IPS-18a (cell line): ENCODE data around the gene TXNDC11.

Experiments used
- H3K27ac ChIP-seq: one replicate; pipeline ENCODE4 v1.5.1; 2013; ENCODE audit warnings: low read length
- H3K27me3 ChIP-seq: one replicate; pipeline ENCODE4 v1.6.1; 2013; ENCODE audit warnings: mild to moderate bottlenecking, low read length; ENCODE audit not compliant: control insufficient read depth, insufficient read depth
- H3K36me3 ChIP-seq: one replicate; pipeline ENCODE4 v1.6.1; 2013; ENCODE audit warnings: low read depth, low read length; ENCODE audit not compliant: control insufficient read depth
- H3K4me1 ChIP-seq: one replicate; pipeline ENCODE4 v1.6.1; 2013; ENCODE audit warnings: low read depth, low read length; ENCODE audit not compliant: control insufficient read depth
- H3K4me3 ChIP-seq: one replicate; pipeline ENCODE4 v1.5.1; 2013; ENCODE audit warnings: low read length
- H3K9ac ChIP-seq: one replicate; pipeline ENCODE4 v1.6.1; 2013; ENCODE audit warnings: mild to moderate bottlenecking, low read length, moderate library complexity
- H3K9me3 ChIP-seq: one replicate; pipeline ENCODE4 v1.6.1; 2013; ENCODE audit warnings: low read depth, low read length; ENCODE audit not compliant: control insufficient read depth

The TXNDC11 gene

DNA sequence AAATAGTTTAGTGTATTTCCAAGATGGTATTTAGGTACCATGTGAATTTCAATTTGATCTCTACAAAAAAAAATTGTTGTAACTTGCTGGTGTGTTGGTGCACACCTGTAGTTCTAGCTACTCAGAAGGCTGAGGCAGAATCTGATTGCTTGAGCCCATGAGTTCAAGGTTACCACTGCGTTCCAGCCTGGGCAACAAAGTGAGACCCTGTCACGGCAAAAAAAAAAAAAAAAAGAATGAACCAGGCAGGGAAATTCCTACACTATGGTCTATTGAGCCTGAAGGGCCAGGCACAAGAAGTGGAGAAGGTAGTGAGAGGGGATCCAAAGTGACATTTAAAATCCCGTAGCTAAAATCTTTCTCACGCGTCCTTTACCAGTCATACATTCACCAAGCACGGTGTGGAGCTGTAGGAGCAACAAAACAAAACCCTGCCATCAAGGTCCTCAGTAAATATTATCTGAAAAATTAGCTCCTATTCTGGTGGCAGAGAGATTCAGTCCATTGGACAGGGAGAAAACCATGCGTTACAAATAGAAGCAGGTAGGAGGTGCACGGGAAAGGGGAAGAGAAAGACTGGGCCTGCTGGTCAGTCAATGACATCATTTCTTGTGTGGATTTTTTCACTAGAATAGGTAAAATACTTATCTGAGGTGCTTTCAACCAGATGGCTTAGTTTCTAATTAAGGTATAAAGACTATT lies 27.3 kb downstream of the TXNDC11 start:
- H3K4me1 ChIP-seq, result no peaks in the 10 kb centered on the region
- peaks cover 6% of the 10 kb centered on the region for H3K36me3 ChIP-seq
- no peak overlapping the region for H3K27ac ChIP-seq
- no peak overlapping the region for H3K9ac ChIP-seq
- no peak overlapping the region for H3K4me3 ChIP-seq
- H3K9me3 ChIP-seq, result no peaks in the 10 kb centered on the region
- H3K27me3 ChIP-seq, result no peaks in the 10 kb centered on the region

DNA sequence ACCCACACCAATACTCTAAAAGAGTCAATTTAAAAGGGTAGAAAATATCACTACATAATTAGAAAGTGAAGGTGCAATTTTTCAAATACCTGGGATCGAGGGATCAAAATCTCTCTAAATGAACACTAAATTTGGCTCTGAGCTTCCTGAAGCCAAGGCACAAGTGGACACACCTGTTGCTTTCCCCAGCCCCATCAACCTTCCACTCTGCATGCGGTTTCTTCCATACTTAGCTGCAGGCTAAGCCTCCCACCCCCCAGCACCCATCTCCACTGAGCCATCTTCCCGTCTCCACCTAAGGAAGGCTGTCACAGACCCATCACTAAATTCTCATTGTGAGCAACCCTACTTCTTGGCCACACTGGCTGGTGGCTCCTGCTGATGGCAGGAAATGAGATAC lies 30.5 kb downstream of the TXNDC11 start:
- Histone ChIP-seq H3K9me3 (no peaks in the 10 kb centered on the region), H3K4me3 (no peak overlapping the region), H3K9ac (no peak overlapping the region), H3K27ac (no peak overlapping the region), H3K4me1 (no peaks in the 10 kb centered on the region), H3K27me3 (no peaks in the 10 kb centered on the region), H3K36me3 (no peaks in the 10 kb centered on the region)

DNA sequence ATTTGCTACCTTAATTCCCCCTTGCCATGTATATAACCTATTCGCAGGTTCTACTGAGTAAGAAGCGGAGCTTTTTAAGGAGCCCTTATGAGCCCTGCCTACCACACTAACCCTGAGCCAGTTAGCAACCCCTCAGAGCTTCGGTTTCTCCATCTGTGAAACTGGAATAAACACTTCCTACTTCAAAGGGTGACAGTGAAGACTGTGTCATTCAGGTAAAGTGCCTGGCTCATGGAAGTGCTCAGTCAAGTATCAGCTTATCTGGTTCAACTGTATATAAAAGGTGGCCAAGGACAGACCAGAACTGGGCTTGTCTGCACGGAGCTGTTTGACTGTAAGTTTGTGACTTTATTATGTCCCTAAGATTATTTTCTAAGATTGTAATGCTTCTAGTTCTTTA lies 31.0 kb downstream of the TXNDC11 start:
- Histone ChIP-seq H3K4me3 (no peak overlapping the region), H3K9me3 (no peaks in the 10 kb centered on the region), H3K36me3 (no peaks in the 10 kb centered on the region), H3K9ac (no peak overlapping the region), H3K27me3 (no peaks in the 10 kb centered on the region), H3K27ac (no peak overlapping the region), H3K4me1 (no peaks in the 10 kb centered on the region)

DNA sequence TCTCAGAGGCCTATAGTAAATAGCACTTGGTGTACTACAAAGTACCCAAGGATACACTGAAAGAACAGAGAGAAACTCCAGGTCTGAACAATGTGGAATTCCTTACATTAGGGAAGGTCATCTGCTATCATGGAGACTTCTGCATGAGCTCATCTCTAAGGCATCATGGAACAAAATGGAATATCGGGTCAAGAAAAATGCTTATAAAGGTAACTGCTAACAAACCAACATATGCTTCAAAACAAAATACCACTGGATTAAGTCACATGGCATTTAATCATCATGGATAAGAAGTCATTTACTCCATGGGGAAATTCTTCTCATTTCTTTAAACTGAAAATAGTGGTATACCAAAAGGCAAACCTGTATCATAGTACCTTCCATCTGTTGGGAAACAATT lies 34.2 kb downstream of the TXNDC11 start:
- H3K27ac ChIP-seq, result no peak overlapping the region
- no peaks in the 10 kb centered on the region for H3K27me3 ChIP-seq
- no peaks in the 10 kb centered on the region for H3K9me3 ChIP-seq
- H3K4me3 ChIP-seq, result no peak overlapping the region
- no peak overlapping the region for H3K9ac ChIP-seq
- no peaks in the 10 kb centered on the region for H3K36me3 ChIP-seq
- no peaks in the 10 kb centered on the region for H3K4me1 ChIP-seq

DNA sequence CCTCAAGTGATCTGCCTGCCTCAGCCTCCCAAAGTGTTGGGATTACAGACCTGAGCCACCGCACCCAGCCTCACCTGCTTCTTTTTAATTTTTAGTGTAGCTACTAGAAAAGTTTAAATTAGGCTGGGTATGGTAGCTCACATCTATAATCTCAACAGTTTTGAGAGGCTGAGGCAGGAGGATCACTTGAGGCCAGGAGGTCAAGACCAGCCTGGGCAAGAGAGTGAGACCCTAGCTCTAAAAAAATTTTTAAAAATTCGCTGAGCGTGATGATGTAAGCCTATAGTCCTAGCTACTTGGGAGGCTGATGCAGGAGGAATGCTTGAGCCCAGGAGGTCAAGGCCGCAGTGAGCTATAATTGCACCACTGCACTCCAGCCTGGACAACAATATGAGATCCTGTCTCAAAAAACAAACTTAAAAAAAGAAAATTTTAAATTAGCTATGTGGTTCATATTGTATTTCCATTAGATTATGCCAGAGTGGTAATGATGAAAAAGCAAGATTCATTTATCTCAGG lies 34.9 kb downstream of the TXNDC11 start:
- no peaks in the 10 kb centered on the region for H3K4me1 ChIP-seq
- H3K36me3 ChIP-seq, result no peaks in the 10 kb centered on the region
- no peaks in the 10 kb centered on the region for H3K9me3 ChIP-seq
- no peaks in the 10 kb centered on the region for H3K27me3 ChIP-seq
- H3K9ac ChIP-seq, result no peak overlapping the region
- no peak overlapping the region for H3K4me3 ChIP-seq
- H3K27ac ChIP-seq, result no peak overlapping the region

DNA sequence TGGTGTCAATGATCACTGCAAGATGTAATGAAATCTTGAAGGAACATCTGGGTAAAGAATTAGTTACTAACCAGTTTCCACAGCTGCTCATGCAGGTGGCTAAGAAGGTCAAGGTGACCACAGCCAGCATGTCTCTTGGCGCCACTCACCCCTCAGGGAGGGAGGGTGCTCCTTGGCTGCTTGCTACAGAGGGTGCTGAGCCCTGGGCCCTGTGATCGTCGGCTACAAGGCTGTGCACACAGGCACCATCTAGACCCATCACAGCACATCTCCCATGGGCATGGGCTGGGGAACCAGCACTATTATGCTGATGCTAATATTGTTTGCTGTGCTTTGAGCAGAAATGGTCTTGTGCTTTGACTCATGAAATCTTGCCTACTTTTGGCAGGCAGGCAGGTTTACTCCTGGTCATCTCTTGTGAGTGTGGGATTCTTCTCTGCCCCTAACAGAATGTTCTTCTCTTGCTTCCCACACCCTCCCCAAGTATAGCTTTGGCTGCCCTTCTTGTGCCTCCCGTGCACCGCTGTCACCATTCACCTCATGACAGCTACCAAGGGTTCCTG lies 36.4 kb downstream of the TXNDC11 start:
- Histone ChIP-seq H3K9me3 (no peaks in the 10 kb centered on the region), H3K27ac (no peak overlapping the region), H3K4me3 (no peak overlapping the region), H3K27me3 (no peaks in the 10 kb centered on the region), H3K36me3 (no peaks in the 10 kb centered on the region), H3K9ac (no peak overlapping the region), H3K4me1 (no peaks in the 10 kb centered on the region)

DNA sequence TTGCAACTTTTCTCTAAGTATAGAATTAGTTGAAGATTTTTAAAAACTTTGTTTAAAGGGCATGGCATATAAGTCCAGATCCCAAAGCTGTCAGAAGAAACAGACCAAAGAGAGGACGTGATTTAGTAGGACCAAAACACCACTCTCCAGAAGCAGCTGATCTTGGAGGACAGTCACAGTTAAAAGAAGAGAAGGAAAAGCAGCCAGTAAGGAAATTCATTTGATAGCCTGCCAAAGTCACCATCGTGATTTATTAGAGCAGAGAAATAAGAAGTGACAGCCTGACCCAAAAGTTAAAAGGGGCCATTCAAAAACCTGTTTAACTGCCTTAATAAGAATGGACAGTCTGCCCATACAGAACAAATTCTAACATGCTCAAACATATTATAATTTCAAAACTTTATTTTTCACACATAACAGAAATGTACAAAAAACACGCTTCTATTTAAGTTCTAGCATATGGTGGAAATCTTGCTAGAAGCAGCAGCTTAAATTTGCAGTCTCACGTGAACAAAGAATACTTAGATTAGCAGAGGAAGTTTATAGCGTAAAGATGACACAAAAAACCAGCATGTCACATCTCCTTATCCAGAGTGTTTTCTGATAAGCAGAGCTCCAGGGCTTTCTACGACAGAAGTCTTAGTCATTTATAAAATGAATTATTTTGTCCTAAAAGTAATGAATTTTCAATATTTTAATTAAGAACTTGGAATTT lies 37.2 kb downstream of the TXNDC11 start:
- Histone ChIP-seq H3K4me1 (no peaks in the 10 kb centered on the region), H3K9me3 (no peaks in the 10 kb centered on the region), H3K4me3 (no peak overlapping the region), H3K27ac (no peak overlapping the region), H3K36me3 (no peaks in the 10 kb centered on the region), H3K27me3 (no peaks in the 10 kb centered on the region), H3K9ac (no peak overlapping the region)

DNA sequence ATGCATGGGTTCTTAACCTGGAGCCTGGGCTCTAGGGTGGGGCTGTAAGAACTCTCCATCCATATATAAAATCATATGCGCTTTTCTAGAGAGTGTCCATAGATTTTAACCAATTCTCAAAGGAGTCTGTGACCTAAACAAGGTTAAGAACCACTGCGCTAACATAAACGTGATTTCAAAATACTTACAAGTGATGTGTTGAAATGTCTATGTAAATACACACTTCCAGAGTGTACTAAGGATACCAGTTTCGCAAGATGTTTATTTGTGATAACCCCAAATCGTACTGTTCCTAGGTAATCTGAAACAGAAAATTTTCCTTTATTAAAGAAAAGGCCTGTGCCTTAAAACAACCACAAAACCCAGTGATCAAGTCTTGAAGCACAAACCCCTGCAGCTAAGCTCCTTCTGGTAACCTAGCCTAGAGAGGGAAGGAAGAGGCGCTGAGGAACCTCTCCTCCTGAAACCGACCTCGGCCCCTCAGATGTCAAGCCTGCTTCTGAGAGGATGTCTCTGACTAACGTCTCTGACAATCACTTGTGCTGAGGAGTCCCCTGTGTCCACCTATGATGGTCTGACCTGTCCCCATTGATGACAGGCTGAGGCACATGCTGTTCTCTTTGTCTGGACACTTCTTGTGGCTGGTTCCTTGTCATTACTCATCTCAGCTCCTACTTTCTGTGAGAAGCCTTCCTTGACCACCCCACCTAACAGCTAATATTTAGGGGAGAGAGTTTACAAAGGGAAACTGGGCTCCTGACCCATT lies 42.2 kb downstream of the TXNDC11 start:
- no peak overlapping the region for H3K27ac ChIP-seq
- H3K27me3 ChIP-seq, result no peaks in the 10 kb centered on the region
- H3K4me1 ChIP-seq, result no peaks in the 10 kb centered on the region
- H3K9me3 ChIP-seq, result no peaks in the 10 kb centered on the region
- peaks cover 9% of the 10 kb centered on the region for H3K36me3 ChIP-seq
- no peak overlapping the region for H3K9ac ChIP-seq
- no peak overlapping the region for H3K4me3 ChIP-seq

DNA sequence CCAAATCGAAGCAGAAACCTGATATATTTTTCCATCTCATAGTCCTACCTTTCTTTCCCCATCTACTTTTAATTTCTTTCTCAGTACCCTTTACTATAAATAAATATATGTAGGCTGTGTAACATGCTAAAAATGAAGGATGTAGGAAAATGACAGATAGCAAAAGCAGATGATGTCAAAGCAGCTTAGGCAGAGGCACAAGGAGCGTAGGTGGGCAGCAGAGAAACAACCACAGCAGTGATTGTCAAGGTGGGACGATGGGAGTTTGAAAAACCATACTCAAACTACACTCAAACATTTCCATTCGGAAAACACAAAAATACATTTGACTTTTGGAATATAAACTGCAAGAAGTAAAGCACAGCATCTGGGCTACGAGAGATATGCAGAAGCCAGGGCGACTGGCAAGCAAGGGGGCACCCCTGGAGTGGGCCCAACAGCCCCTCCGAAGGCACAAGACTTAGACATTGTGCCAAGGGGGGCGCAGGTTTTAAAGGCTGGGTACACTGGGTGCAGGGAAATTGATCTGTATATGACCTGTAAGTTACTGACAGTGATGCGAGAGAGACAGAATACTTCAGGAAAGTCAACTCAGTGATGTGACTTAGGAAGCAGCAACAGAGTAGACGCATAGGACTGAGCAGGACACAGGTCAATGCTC lies 43.3 kb downstream of the TXNDC11 start:
- Histone ChIP-seq H3K4me1 (no peaks in the 10 kb centered on the region), H3K9me3 (no peaks in the 10 kb centered on the region), H3K27ac (no peak overlapping the region), H3K9ac (no peak overlapping the region), H3K27me3 (no peaks in the 10 kb centered on the region), H3K36me3 (peaks cover 15% of the 10 kb centered on the region), H3K4me3 (no peak overlapping the region)

DNA sequence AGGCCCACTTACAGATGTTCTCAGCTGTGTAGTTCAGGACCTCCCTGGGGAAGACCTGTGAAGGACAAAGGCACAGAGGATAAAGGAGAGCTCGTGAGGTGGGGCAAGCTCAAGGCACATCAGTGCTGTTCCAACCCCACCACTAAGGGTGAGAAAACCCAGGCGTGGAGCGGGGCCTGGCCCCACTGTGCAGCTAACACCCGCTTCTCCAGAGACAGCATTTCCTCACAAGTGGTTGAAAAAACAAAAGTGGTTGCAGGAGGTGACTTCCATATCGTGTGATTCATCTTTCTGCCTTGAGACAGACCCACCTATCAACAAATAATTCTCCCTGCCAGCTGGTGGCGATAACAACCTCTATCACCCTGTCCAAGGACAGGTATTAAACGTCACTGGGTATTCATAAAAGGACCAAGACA lies 44.4 kb downstream of the TXNDC11 start:
- Histone ChIP-seq H3K27ac (no peak overlapping the region), H3K9ac (no peak overlapping the region), H3K4me3 (no peak overlapping the region)

DNA sequence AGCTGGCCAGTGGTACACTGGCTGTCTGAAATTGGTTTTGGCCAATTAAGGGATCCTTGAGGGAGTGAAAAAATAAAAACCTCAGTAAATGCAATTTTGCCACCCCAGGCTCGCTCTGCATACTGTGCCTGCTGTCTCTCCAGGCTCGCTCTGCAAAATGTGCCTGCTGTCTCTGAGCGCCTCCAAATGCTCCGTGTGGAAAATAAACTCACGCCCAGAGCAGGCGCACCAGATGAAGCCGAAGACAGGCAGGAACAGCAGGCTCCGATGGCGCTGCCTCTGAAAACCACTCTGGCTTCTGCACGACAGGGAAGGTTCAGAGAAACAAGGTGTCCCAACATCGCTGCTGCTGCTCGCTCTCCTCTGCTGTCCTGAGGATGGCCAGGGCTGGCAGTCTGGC lies 45.3 kb downstream of the TXNDC11 start:
- H3K27me3 ChIP-seq, result no peaks in the 10 kb centered on the region
- peaks cover 15% of the 10 kb centered on the region for H3K36me3 ChIP-seq
- H3K9ac ChIP-seq, result no peak overlapping the region
- H3K4me3 ChIP-seq, result no peak overlapping the region
- H3K9me3 ChIP-seq, result no peaks in the 10 kb centered on the region
- no peak overlapping the region for H3K27ac ChIP-seq
- no peaks in the 10 kb centered on the region for H3K4me1 ChIP-seq

More for the DNA sequence above, 44.4 kb downstream of the TXNDC11 start:
- Histone ChIP-seq H3K27me3 (no peaks in the 10 kb centered on the region), H3K36me3 (peaks cover 15% of the 10 kb centered on the region), H3K9me3 (no peaks in the 10 kb centered on the region), H3K4me1 (no peaks in the 10 kb centered on the region)
